GM12864 (cell line): ENCODE measurements around the gene FASLG.

Experiments
- DNase-seq: peaks from one replicate; pipeline ENCODE4 v3.0.0-alpha.2; 2011; ENCODE audit warnings: low read depth
- H3K4me3 ChIP-seq: 2 replicates; pipeline ENCODE4 v1.5.1; 2011; ENCODE audit warnings: mild to moderate bottlenecking, low read depth, low read length, control low read depth
- CTCF ChIP-seq: IDR thresholded peaks from 2 replicates; pipeline ENCODE4 v1.5.1; 2011; ENCODE audit warnings: low read depth, mild to moderate bottlenecking, moderate library complexity, low read length, control low read depth, inconsistent platforms; ENCODE audit errors: missing control alignments

Gene FASLG

GRCh38 chr1:172622541-172622940 lies 36.4 kb upstream of the FASLG start:
- H3K4me3 ChIP-seq = no peak overlapping the region
- TF ChIP-seq CTCF = no peak
- DNase-seq = no peak

GRCh38 chr1:172623748-172624147 lies 35.2 kb upstream of the FASLG start:
- DNase-seq = no peak
- no peak overlapping the region for H3K4me3 ChIP-seq
- TF ChIP-seq CTCF = no peak

DNA sequence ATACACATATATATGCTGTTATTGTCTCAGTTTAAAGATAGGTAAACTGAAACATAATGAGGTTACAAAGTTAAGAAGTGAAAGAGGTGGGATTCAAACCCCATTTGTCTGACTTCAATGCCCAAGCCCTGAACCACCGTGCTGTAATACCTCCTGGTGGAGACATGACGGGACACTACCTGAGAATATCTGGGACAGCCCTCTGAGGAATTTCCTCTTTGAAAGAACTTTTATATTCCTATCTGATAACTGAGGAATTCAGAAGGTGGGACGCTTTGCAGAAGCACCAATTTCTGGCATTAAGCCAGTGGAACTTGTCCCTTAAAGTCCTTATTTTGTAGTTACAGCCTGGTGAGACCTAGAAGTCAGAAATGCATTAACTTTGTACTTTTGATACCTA lies 32.1 kb upstream of the FASLG start:
- H3K4me3 ChIP-seq = no peak overlapping the region
- no peak for DNase-seq
- TF ChIP-seq CTCF = no peak

DNA sequence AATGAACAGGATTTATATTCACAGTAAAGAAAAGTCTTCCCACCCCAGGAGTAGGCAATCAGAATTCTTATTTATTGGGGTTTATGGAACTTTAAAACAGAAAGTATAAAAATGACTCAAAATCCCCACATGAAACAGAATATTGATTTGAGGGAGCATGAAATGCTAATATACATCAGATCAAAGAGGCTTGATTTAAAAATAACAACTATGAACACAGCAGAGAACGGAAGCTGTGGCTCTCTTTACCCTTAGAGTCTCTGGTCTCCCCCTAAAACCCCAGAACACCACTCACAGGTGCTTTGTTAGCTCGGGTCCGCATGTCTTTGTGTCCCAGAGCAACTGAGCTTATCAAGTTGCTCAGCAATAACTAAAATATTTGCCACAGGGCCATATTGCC lies 31.2 kb upstream of the FASLG start:
- TF ChIP-seq CTCF = no peak
- H3K4me3 ChIP-seq = no peak overlapping the region
- DNase-seq = no peak

GRCh38 chr1:172628401-172628800 lies 30.5 kb upstream of the FASLG start:
- no peak for TF ChIP-seq CTCF

DNA sequence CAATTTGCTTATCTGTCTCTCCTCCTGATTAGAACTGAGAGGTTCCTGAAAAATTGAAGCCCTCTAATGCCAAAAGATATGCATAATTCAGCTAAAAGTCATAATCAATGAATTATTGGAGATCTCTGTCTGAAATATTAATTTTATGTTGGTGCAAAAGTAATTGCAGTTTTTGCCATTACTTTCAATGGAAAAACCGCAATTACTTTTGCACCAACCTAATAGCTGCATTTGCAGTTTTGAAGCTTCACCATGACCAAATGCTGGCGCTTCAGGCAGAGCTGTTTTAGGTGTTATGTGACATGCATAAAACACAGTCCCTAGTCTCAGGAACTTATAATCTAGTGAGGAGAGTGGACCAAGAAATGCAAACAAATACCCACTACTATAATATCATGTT lies 29.7 kb upstream of the FASLG start:
- no peak overlapping the region for H3K4me3 ChIP-seq
- no peak for DNase-seq
- TF ChIP-seq CTCF = no peak

More at GRCh38 chr1:172628401-172628800, 30.5 kb upstream of the FASLG start:
- no peak overlapping the region for H3K4me3 ChIP-seq
- no peak for DNase-seq

- no peak overlapping the region for H3K4me3 ChIP-seq
- TF ChIP-seq CTCF = no peak
- DNase-seq = no peak
Measured at GRCh38 chr1:172629638-172630037, 29.3 kb upstream of the FASLG start.
